Chondrocyte (in vitro differentiated cells): ENCODE data around the gene CFAP20DC. TPM values are rescaled to one million over a fixed set of nuclear protein-coding genes. Genes with fewer than 3 reads are reported as not detected.
A peak's percentile ranks its signal among the peaks of the same experiment; 100 is the strongest.

Experiments used
- DNase-seq: peaks from one replicate; pipeline ENCODE4 v3.0.0; 2021; ENCODE audit warnings: mixed read lengths, low spot score
- H3K27ac Mint-ChIP-seq: one replicate; pipeline ENCODE4 v1.8.0; 2021; ENCODE audit warnings: mild to moderate bottlenecking, moderate library complexity, mixed read lengths; ENCODE audit not compliant: unreplicated experiment
- H3K27me3 Mint-ChIP-seq: 2 replicates; pipeline ENCODE4 v1.8.0; 2021; ENCODE audit warnings: low read depth, mixed read lengths
- H3K36me3 Mint-ChIP-seq: 2 replicates; pipeline ENCODE4 v1.8.0; 2021; ENCODE audit warnings: low read depth, mixed read lengths
- H3K4me1 Mint-ChIP-seq: 2 replicates; pipeline ENCODE4 v1.8.0; 2021; ENCODE audit warnings: low read depth, mild to moderate bottlenecking, mixed read lengths
- H3K4me3 Mint-ChIP-seq: one replicate; pipeline ENCODE4 v1.8.0; 2021; ENCODE audit warnings: mild to moderate bottlenecking, moderate library complexity, mixed read lengths; ENCODE audit not compliant: unreplicated experiment
- H3K9me3 Mint-ChIP-seq: 2 replicates; pipeline ENCODE4 v1.8.0; 2021; ENCODE audit warnings: low read depth, mixed read lengths
- total RNA-seq: library from RNA; stranded (reverse); gene quantifications from 3 replicates; pipeline ENCODE4 v1.2.1, GENCODE V29; 2021
- TF ChIP-seq, protein P1 (sequence below): fragments of 200-600 bp; sonication (generic); IDR thresholded peaks from 2 replicates; pipeline ENCODE4 v1.5.0; 2021; ENCODE audit warnings: antibody characterized with exemption, mild to moderate bottlenecking, moderate library complexity

The CFAP20DC gene
- total RNA-seq, 1 donor from 2014 or later = 3.1 TPM

DNA sequence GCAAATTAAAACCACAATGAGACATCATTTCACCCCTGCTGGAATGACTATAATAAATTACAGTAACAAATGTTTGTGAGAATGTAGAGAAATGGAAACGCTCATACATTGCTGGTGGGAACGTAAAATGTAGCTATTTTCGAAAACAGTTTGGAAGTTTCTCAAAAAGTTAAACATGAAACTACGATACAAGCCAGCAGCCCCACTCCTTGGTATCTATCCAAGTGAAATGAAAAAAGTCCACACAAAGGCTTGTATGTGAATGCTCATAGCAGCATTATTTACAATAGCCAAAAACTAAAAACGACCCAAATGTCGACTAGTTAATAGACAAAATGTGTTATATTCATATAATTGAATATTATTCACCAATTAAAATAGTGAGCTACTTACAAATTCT lies 22.9 kb upstream of the CFAP20DC start:
- Mint-ChIP-seq H3K27me3 (no peaks in the 10 kb centered on the region), H3K4me1 (no peaks in the 10 kb centered on the region), H3K27ac (no peak overlapping the region), H3K4me3 (no peak overlapping the region), H3K9me3 (no peaks in the 10 kb centered on the region), H3K36me3 (no peaks in the 10 kb centered on the region)
- DNase-seq = no peak
- TF ChIP-seq, protein P1, sequence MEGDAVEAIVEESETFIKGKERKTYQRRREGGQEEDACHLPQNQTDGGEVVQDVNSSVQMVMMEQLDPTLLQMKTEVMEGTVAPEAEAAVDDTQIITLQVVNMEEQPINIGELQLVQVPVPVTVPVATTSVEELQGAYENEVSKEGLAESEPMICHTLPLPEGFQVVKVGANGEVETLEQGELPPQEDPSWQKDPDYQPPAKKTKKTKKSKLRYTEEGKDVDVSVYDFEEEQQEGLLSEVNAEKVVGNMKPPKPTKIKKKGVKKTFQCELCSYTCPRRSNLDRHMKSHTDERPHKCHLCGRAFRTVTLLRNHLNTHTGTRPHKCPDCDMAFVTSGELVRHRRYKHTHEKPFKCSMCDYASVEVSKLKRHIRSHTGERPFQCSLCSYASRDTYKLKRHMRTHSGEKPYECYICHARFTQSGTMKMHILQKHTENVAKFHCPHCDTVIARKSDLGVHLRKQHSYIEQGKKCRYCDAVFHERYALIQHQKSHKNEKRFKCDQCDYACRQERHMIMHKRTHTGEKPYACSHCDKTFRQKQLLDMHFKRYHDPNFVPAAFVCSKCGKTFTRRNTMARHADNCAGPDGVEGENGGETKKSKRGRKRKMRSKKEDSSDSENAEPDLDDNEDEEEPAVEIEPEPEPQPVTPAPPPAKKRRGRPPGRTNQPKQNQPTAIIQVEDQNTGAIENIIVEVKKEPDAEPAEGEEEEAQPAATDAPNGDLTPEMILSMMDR = no peak

DNA sequence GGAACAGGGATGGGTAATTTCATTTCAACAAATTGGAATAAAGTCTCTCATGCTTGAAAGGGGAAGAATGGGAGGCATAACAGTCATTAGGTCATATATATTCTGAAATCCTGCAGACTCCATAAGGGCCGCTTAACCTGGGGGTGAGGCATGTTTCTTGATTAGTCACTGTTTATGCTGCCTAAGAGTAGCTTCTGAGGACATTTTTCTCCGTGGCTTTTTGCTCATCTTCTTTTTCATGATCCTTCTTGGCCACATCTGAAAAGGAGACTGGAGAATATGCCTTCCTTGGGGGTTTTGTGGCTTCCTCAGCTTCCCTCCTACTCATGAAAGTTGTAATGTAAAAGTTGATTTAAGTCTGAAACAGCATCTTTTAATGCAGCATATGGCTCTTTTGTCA lies 20.0 kb upstream of the CFAP20DC start:
- no peak for DNase-seq
- no peaks in the 10 kb centered on the region for H3K36me3 Mint-ChIP-seq
- H3K4me1 Mint-ChIP-seq = no peaks in the 10 kb centered on the region
- H3K27me3 Mint-ChIP-seq = no peaks in the 10 kb centered on the region
- no peak overlapping the region for H3K27ac Mint-ChIP-seq
- H3K9me3 Mint-ChIP-seq = no peaks in the 10 kb centered on the region
- no peak overlapping the region for H3K4me3 Mint-ChIP-seq
- TF ChIP-seq, protein P1 = no peak

DNA sequence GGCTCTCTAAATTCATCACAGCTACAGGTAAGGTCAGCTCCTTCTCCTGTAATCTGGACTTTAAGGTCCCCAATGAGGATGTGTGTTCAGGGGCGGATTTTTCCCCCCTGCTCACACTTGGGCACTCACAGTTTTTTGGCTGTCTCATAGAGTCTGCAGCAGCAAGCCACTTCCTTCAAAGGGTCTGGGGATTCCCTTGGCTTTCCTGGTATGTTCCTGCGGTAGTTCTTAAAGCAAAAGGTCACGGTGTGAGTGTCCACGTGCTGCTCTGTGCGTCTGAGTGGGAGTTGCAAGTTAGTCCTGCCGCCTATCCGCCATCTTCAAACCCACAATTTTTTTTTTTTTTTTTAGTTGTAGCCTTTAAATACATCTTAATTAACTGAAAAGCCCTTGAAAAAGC lies 15.4 kb upstream of the CFAP20DC start:
- Mint-ChIP-seq H3K4me1 (no peaks in the 10 kb centered on the region), H3K36me3 (no peaks in the 10 kb centered on the region), H3K27me3 (no peaks in the 10 kb centered on the region), H3K27ac (no peak overlapping the region), H3K4me3 (no peak overlapping the region), H3K9me3 (peaks cover 13% of the 10 kb centered on the region)
- TF ChIP-seq, protein P1 = no peak
- no peak for DNase-seq

DNA sequence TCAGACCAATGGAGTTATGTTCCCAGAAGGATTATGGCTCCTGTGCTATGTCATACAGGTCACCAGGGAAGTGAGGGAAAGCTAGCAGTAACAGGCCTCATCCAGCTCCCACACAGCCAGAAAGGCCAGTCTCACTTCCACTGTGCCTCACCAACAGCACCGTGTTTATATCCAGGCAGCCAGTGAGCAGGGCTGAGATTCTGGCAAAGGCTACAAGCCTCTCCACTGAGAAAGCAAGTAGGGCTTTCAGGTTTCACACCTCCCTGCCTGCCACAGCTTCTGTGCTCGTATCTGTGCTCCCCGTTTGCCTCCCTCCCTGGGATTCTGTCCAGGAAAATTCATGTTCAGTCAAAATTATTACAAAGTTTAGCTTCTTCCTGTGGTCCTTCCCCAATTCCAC lies 14.9 kb upstream of the CFAP20DC start:
- Mint-ChIP-seq H3K36me3 (no peaks in the 10 kb centered on the region), H3K27me3 (no peaks in the 10 kb centered on the region), H3K27ac (no peak overlapping the region), H3K4me3 (no peak overlapping the region), H3K9me3 (peaks cover 13% of the 10 kb centered on the region), H3K4me1 (no peaks in the 10 kb centered on the region)
- TF ChIP-seq, protein P1 = no peak
- no peak for DNase-seq

DNA sequence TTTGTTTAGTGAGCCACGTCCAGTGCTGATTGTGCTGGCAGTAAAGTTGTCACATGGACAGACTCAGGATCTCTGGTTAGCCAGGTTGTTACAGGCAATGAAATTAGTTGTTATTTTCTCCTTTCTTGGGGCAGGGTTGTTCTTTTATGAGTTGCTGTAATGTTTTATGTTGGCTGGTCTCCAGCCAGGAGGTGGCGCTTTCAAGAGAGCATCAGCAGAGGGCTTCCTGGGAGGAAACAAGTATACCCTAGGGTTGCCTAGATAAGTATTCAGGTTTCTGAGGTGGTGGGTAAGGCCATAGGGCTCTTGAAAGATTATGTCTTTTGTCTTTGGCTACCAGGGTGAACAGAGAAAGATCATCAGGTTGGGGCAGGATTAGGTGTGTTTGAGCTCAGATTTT lies 14.5 kb upstream of the CFAP20DC start:
- DNase-seq = no peak
- H3K27ac Mint-ChIP-seq = no peak overlapping the region
- no peaks in the 10 kb centered on the region for H3K36me3 Mint-ChIP-seq
- H3K4me3 Mint-ChIP-seq = no peak overlapping the region
- no peaks in the 10 kb centered on the region for H3K27me3 Mint-ChIP-seq
- no peaks in the 10 kb centered on the region for H3K4me1 Mint-ChIP-seq
- TF ChIP-seq, protein P1 = peak; percentile 13
- H3K9me3 Mint-ChIP-seq = peaks cover 13% of the 10 kb centered on the region
